Esophagus muscularis mucosa (tissue), 4 donors: ENCODE results near the gene GRIP1.

ENCODE experiments used
- EP300 ChIP-seq: sonication (generic); formaldehyde crosslinking; IDR thresholded peaks from one replicate; pipeline ENCODE4 v1.6.1; 2017; ENCODE audit warnings: antibody characterized with exemption
- POLR2A ChIP-seq: fragments of 450-650 bp; IDR thresholded peaks from one replicate; pipeline ENCODE4 v1.6.1; 2017; ENCODE audit warnings: antibody characterized with exemption, moderate library complexity, mild to moderate bottlenecking, low read depth
- POLR2AphosphoS5 ChIP-seq, 2 donors: sonication (generic); formaldehyde crosslinking; IDR thresholded peaks; one replicate each; pipeline ENCODE4 v1.6.1; 2017; ENCODE audit warnings: antibody characterized with exemption in 2 of 2
- TF ChIP-seq, protein P1 (sequence below), 3 experiments: fragments of 200-600 bp in 2 of 3; fragments of 450-650 bp in 1 of 3; sonication (generic) in 2 of 3; IDR thresholded peaks; one replicate each; pipeline ENCODE4 v1.5.1; 2017 to 2019; ENCODE audit warnings: antibody characterized with exemption in 3 of 3, mild to moderate bottlenecking in 2 of 3, moderate library complexity in 1 of 3

- TF ChIP-seq POLR2AphosphoS5 (IDR thresholded peaks at IDR 0.05) (no peak), POLR2A (no peak), EP300 (no peak)
- TF ChIP-seq, protein P1, sequence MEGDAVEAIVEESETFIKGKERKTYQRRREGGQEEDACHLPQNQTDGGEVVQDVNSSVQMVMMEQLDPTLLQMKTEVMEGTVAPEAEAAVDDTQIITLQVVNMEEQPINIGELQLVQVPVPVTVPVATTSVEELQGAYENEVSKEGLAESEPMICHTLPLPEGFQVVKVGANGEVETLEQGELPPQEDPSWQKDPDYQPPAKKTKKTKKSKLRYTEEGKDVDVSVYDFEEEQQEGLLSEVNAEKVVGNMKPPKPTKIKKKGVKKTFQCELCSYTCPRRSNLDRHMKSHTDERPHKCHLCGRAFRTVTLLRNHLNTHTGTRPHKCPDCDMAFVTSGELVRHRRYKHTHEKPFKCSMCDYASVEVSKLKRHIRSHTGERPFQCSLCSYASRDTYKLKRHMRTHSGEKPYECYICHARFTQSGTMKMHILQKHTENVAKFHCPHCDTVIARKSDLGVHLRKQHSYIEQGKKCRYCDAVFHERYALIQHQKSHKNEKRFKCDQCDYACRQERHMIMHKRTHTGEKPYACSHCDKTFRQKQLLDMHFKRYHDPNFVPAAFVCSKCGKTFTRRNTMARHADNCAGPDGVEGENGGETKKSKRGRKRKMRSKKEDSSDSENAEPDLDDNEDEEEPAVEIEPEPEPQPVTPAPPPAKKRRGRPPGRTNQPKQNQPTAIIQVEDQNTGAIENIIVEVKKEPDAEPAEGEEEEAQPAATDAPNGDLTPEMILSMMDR (IDR thresholded peaks at IDR 0.05), result no peak
Observed at GRCh38 chr12:66669541-66669940, 9.3 kb downstream of the GRIP1 start.
